GM23248 (cell line): ENCODE results near the gene APC2.

Experiments used
- EZH2 ChIP-seq: fragments of 200-600 bp; sonication (generic); IDR thresholded peaks from 2 replicates; pipeline ENCODE4 v1.6.1; 2018; ENCODE audit warnings: antibody characterized with exemption, mild to moderate bottlenecking; ENCODE audit not compliant: insufficient read depth, poor library complexity, severe bottlenecking
- EZH2phosphoT487 ChIP-seq: fragments of 200-600 bp; sonication (generic); IDR thresholded peaks from 2 replicates; pipeline ENCODE4 v1.6.1; 2018; ENCODE audit warnings: antibody characterized with exemption, moderate library complexity, mild to moderate bottlenecking, low read depth; ENCODE audit not compliant: insufficient read depth

DNA sequence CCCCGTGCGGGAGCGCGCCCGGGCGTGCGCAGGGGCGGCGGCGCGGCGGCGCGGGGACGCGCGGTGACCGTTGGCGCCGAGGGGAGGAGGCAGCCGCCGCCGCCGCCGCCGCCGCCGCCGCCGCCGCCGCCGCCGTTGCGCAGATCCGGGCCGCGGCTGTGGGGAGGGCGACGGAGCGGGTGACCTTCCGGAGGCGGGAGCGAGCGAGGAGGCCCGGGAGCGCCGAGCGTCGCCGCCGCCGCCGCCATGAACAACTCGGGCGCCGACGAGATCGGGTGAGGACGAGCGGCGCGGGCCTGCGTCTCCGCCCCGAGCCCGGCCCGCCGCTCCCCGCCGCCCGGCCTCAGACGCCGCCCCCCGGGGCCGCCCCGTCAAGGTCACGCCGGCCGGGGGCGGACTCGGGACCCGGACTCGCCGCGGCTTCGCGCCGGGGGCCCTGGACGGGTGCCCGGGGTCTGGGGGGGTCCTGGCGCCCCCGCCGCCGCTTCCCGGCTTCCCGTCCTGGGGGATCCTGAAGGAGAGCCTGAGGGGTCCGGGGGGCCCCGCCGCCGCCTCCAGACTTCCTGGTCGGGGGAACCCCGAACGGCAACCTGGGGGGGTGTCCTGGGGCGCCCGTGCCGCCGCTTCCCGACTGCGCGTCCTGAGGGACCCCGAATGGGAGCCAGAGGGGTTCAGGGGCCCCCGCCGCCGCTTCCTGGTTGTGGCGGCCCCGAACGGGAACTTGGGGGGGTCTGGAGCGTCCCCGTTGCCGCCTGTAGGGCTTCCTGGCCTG, 42.2 kb upstream of the APC2 start, which contains the start of gene DAZAP1:
- TF ChIP-seq EZH2 (no peak), EZH2phosphoT487 (no peak)
